Measurements from ENCODE around the gene SBF2. TPM values are rescaled to one million over a fixed set of nuclear protein-coding genes. Genes with fewer than 3 reads are reported as not detected.
"Not testable (repeated sequence)": the region's sequence is repeated elsewhere in the genome, so short reads cannot be mapped to it uniquely, and the experiment has no call there.

The SBF2 gene
- total RNA-seq, 2 donors from 2014 or later = 30.5 to 47.0 TPM

GRCh38 chr11:10002221-10002620 lies 291.8 kb downstream of the SBF2 start:
- Histone ChIP-seq H3K9me3 (no peaks in the 10 kb centered on the region), H3K4me1 (no peaks in the 10 kb centered on the region), H3K36me3 (no peaks in the 10 kb centered on the region), H3K9ac (ENCODE audit: low read depth in 2 of 2, low read length in 2 of 2) (no peak overlapping the region), H3K4me3 (no peak overlapping the region), H3K27ac (no peak overlapping the region), H3K27me3 (no peaks in the 10 kb centered on the region)
- no peak for DNase-seq
- intact Hi-C loops (cut with DNase I) = no loop called here
- no peak for TF ChIP-seq CTCF (IDR thresholded peaks at IDR 0.05)

- Histone ChIP-seq H3K9ac (ENCODE audit: low read depth in 2 of 2, low read length in 2 of 2) (no peak overlapping the region), H3K4me1 (no peaks in the 10 kb centered on the region), H3K27me3 (no peaks in the 10 kb centered on the region), H3K9me3 (no peaks in the 10 kb centered on the region), H3K4me3 (no peak overlapping the region), H3K36me3 (no peaks in the 10 kb centered on the region), H3K27ac (no peak overlapping the region)
- no peak for TF ChIP-seq CTCF (IDR thresholded peaks at IDR 0.05)
- intact Hi-C loops (cut with DNase I) = no loop called here
- no peak for DNase-seq
Observed at GRCh38 chr11:9992306-9992705, 301.7 kb downstream of the SBF2 start.

DNA sequence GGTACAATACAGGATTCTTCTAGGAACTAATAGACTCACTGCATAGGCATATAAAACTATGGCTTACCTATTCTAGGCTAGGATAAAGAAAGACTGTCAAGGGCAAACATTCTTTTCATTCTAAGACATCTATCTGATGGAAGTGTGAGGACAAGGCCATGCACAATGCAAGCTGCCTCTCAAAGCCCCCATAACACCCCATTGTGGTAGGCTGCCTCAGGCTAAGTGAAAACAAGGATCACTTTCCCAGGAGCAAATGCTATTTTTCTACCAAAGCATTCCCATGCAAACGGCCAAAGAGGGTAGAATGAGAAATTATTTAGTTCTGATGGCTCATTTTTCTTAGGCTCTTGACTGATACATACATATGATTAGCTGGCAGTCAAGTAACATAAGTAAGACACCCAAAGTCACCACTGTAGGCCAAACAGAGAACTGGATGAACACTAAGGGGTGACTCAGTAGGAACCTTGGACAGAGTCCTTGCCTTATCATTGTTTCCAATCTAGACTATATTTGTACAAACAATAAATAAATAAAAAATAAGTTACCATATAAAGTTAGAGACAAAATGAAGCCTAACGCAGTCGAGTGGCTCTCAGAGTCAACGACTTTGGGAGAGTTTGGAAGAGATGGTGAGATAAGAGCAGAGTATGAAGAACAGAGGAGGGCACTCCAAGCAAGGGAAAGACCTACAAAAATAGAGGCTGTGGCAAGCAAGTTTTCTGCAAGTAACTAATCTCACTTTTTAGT lies 303.6 kb downstream of the SBF2 start:
- no peaks in the 10 kb centered on the region for H3K27me3 ChIP-seq
- intact Hi-C loops (cut with DNase I) = no loop called here
- no peaks in the 10 kb centered on the region for H3K4me1 ChIP-seq
- no peak overlapping the region for H3K27ac ChIP-seq
- no peaks in the 10 kb centered on the region for H3K9me3 ChIP-seq
- DNase-seq = no peak
- H3K36me3 ChIP-seq = no peaks in the 10 kb centered on the region
- H3K4me3 ChIP-seq = no peak overlapping the region
- no peak overlapping the region for H3K9ac ChIP-seq (ENCODE audit: low read depth in 2 of 2, low read length in 2 of 2)
- no peak for TF ChIP-seq CTCF (IDR thresholded peaks at IDR 0.05)

DNA sequence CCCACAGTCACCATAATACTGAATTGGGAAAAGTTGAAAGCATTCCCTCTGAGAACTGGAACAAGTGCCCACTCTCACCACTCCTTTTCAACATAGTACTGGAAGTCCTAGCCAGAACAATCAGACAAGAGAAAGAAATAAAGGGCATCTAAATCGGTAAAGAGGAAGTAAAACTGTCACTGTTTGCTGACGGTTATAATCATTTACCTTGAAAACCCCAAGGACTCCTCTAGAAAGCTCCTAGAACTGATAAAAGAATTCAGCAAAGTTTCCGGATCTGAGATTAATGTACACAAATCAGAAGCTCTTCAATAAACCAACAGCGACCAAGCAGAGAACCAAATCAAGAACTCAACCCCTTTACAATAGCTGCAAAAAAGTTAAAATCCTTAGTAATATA lies 306.7 kb downstream of the SBF2 start:
- not testable (repeated sequence) for DNase-seq; H3K4me1 ChIP-seq; H3K9ac ChIP-seq (ENCODE audit: low read depth in 2 of 2, low read length in 2 of 2); H3K4me3 ChIP-seq; H3K36me3 ChIP-seq; H3K27ac ChIP-seq; H3K9me3 ChIP-seq; H3K27me3 ChIP-seq
- intact Hi-C loops (cut with DNase I) = loop anchor here (10.0 kb wide), 1 partner anchor 337 kb away; no protein-coding TSS in a partner anchor

DNA sequence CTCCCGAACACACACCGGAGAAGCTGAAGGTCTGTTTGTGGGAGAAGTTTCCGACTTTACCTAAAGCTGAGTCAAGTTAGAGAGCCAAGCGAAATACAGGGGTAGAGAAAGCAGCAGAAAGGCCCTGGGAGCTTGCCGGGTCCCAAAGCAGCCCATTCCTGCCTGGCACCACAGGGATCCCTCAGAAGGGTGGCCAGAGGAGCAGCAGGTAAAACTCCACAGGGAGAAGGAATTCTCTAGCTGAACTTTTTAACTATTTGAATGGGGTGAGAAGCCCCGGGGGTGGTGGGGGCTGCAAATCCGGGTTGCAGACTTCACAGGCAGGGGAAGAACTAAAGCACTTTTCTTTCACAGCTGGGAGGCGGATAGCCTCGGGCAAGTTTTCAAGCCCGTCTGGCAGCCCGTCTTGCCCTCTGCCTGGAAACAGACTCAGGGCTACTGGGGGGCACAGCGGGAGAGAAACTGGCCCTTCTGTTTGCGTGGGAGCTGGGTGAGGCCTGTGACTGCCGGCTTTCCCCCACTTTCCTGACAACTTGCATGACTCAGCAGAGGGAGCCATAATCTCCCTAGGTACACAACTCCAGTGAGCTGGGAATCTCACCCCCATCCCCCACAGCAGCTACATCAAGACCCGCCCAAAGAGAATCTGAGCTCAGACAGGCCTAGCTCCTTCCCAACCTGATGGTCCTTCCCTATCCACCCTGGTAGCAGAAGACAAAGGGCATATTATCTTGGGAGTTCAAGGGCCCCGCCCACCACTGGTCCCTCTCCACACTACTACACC lies 311.0 kb downstream of the SBF2 start:
- no peak overlapping the region for H3K9ac ChIP-seq (ENCODE audit: low read depth in 2 of 2, low read length in 2 of 2)
- intact Hi-C loops (cut with DNase I) = loop anchor here (10.0 kb wide), 1 partner anchor 342 kb away; no protein-coding TSS in a partner anchor
- H3K27ac ChIP-seq = no peak overlapping the region
- H3K4me1 ChIP-seq = no peaks in the 10 kb centered on the region
- H3K36me3 ChIP-seq = no peaks in the 10 kb centered on the region
- no peak overlapping the region for H3K4me3 ChIP-seq
- DNase-seq = peak; percentile 62
- H3K9me3 ChIP-seq = no peaks in the 10 kb centered on the region
- H3K27me3 ChIP-seq = no peaks in the 10 kb centered on the region
- TF ChIP-seq CTCF (IDR thresholded peaks at IDR 0.05) = no peak

Data from colonic mucosa (tissue), 4 donors.